GM19463 (cell line): Measurements from ENCODE around the gene H6PD.

ENCODE experiments used
- ATAC-seq: cut with Tn5 transposase; IDR thresholded peaks from one replicate; pipeline ENCODE4 v1.9.1; 2021; ENCODE audit warnings: mild to moderate bottlenecking, moderate library complexity; ENCODE audit not compliant: unreplicated experiment

Gene H6PD

DNA sequence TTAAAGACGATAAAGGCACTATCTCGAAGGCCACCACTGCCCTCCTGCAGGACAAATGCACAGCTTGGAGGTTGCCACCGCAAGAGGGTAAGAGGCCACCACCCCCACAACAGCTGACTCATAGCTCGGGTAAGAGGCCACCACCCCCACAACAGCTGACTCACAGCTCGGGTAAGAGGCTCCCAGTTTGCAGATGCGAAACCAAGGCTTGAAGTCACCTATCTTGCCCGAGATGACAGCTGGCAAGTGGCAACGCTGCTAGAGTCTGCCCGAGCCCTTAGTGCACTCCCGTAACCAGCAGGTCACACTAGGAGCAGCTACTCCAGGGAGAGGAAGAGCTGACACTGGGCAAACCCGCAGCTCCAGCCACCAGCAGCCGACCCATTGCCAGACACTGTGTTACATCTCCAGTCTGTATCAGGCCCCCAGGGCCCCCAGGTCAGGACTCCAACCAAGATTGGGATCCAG, 41.0 kb downstream of the H6PD start:
- peak; percentile 96 for ATAC-seq

- no peak for ATAC-seq
Observed at GRCh38 chr1:9278116-9278515, 43.5 kb downstream of the H6PD start.

DNA sequence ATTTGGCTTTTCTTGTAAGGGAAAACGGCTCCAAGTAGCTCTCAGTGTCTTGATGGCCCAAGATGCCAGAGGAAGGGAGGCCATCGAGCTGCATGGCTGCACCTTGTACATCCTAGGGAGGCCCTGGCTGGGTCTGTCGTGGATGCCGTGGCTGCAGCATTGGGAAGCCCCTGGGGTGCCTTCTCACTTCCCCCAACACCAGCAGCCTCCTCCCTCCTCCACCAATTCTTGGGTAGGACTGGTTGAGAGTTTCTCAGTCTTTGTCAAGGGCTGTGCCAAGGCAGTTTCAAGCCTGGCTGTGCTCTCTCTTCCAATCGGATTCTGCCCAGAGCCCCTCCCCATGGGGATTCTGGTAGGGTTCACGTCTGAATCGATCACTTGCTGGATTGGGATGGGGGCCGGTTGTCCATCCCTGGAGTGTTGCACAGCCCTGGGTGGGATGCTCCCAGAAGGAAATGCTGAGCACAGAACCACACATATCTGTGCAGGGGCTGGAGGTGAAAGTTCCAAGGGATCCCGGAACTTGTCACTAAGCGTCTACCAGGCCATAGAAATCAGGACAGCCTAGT, 44.1 kb downstream of the H6PD start:
- ATAC-seq, result no peak

DNA sequence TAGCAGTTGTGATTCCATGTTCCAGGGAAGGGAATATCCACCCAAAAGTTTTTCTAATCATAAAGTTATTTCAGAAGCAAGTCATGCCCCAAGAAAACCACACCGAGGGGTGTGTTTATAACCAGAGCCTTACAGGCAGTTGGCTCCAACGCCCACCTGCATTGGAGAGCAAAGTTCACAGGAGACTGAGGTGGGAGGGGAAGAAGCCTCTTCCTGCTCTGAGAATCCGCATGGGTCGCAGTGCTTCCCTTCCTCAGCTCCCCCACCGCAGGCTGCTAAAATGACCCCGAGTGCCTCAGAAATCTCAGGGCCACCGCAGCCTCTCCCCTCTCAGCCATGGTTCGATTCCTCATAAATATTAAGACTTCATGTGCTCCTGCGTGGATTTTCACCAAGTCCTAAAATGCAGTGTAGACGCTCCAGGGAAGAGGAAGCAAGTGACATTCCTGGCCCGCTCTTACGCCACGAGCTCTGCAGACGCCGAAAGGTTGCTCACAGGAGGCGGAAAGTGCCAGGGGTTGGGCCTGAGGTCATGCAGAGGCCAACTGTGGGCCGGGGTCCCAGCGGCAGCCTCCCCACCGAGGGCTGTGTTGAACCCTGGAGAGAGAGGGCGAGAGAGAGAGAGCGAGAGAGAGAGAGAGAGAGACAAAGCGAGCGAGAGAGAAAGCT, 44.7 kb downstream of the H6PD start:
- no peak for ATAC-seq

DNA sequence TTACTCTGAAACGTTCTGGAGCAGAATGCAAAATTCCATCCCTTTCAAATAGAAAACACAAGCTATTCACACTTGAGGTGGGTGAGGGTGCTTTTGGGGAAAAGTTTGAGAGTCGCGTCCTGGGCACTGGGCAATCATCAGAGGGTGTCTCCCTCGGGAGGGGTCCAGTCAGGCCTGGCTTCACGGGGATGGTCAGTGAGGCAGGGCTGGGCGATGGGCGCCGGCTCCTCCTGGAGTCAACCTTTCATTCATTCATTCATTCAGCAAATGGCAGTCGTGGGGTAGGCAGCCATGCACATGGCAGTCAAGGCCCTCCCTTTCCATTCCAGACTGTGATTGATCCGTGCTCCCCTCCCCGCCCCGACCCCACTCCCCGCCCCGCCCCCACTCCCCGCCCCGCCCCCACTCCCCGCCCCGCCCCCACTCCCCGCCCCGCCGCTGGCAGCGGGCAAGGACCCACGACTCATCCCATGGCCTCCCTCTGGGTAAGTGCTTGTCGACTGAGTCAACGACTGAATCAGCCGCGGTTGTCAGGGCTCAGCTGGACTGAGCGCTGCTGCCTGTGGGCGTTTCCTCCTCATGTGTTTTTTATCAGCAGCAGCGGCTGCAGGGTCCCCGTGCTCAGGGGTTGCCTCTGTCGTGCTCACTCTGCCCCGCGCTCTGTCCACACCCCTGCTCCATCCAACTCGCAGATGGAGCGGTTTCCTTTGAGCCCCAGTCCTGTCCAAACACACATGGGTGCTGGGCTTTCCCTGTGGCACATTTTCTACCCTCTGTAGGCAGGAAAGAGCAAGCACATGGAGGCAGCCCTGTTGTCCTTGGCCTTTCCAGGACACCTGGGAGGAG, 45.7 kb downstream of the H6PD start:
- no peak for ATAC-seq

- no peak for ATAC-seq
Observed at GRCh38 chr1:9281071-9281827, 46.7 kb downstream of the H6PD start.

GRCh38 chr1:9281908-9282695, 47.5 kb downstream of the H6PD start:
- no peak for ATAC-seq

- no peak for ATAC-seq
Observed at GRCh38 chr1:9282696-9282955, 48.1 kb downstream of the H6PD start.

DNA sequence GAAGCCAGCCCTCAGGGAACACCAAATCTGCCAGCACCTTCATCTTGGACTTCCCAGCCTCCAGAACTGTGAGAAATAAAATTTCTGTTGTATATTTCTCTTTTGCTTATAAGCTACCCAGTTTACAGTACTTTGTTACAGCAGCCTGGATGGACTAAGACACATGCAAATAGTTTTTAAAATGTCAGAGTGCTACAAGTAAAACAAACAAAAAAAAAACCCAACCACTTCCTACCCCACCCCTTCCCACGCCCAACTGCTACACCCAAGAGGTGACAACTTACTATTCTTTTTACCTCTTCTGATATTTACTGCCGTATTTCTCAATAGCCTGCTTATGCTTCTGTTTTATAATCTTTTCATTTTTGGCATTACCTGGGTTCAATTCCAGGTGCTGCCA, 49.5 kb downstream of the H6PD start:
- ATAC-seq, result no peak

GRCh38 chr1:9286556-9286955, 52.0 kb downstream of the H6PD start:
- ATAC-seq, result no peak

GRCh38 chr1:9289090-9289534, 54.5 kb downstream of the H6PD start:
- ATAC-seq, result no peak

GRCh38 chr1:9289711-9290485, 55.3 kb downstream of the H6PD start:
- no peak for ATAC-seq

- ATAC-seq, result no peak
Observed at GRCh38 chr1:9291914-9292360, 57.4 kb downstream of the H6PD start.

GRCh38 chr1:9292361-9293240, 58.0 kb downstream of the H6PD start, which contains the start of gene SPSB1:
Gene SPSB1, plus strand, starts transcription at chr1:9292894. Its CDS starts 62,998 bp downstream, at chr1:9355892.
- peak; percentile 46 for ATAC-seq

- ATAC-seq, result peak; percentile 19
Observed at GRCh38 chr1:9293241-9293532, 58.6 kb downstream of the H6PD start.

DNA sequence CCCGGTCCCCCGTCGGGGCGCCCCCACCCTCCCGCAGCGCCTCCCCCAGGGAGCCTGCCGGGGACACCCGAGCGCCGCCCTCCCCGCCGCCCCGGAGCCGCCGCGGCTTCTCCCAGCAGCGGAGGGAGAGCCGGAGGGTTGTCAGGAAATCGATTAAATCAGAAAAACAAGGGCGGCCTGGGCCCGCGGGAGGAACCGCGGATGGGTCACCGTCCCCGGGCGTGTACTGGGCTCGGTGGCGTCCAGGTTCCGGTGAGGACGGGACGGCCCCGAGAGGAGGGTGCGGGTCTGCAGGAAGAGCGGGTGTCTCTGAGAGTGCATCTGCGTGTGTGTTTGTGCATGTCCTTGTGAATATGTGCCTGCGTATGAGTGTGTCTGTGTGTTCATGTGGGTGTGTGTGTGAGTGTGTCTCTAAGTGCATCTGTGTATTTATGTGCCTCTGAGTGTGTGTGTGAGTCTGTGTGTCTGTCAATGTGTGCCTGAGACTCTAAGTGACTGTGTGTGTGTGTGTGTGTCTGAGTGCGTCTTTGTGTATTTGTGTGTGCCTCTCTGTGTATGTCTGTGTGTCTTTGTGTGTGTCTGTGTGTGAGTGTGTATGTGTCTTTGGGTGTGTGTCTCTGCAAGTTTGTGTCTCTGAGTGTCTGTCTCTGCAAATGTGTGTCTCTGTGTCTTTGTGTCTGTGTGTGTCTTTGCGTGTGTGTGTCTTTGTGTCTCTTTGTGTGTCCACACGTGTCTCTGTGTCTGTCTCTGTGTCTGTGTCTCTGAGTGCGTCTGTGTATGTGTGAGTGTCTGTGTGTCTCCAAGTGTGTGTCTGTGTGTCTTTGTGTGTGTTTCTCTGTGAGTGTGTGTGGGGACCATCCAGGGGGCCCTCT, 59.2 kb downstream of the H6PD start:
- no peak for ATAC-seq

DNA sequence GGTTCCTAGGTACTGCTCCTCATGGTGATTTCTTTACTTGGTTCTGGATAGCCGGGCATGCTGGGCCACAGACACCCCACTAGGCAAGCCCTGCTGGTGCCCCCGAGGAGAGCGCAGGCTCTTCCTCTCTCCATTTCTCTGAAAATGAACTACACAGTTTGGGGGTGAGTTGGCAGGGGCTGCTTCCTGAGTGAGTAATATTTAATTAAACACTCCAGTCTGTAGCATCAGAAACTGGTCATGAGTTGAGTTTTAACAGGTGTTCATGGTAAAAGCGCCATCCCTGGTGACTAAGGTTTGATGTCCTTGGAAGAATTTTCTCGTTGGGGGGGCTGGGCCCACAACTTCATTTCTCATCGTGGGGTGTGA, 59.8 kb downstream of the H6PD start:
- ATAC-seq, result no peak
